ENCODE measurements around the gene SNX18. TPM values are rescaled to one million over a fixed set of nuclear protein-coding genes. Genes with fewer than 3 reads are reported as not detected.

The SNX18 gene
- total and polyA plus RNA-seq, 10 of the 15 experiments (the other 5 are each of a cell fraction or from before 2014, with no cell fraction given), result 0.27 to 1.7 (median 0.47) TPM

GRCh38 chr5:54495027-54495426 is 22.5 kb upstream of the SNX18 start (continued):
- TF ChIP-seq ATF2 (IDR thresholded peaks at IDR 0.05; ENCODE audit: low read length), result no peak
- no peak for TF ChIP-seq BCL11A (IDR thresholded peaks at IDR 0.05; ENCODE audit: low read depth, low read length)
- no peak for TF ChIP-seq BMI1 (IDR thresholded peaks at IDR 0.05; ENCODE audit: borderline replicate concordance)
- no peak for TF ChIP-seq YY1 (IDR thresholded peaks at IDR 0.05; ENCODE audit: low read depth, low read length)
- TF ChIP-seq SUZ12 (IDR thresholded peaks at IDR 0.05; ENCODE audit: unreplicated experiment), result no peak
- no peak for TF ChIP-seq BACH1 (IDR thresholded peaks at IDR 0.05; ENCODE audit: borderline replicate concordance)
- no peak for TF ChIP-seq IKZF1 (conservative IDR thresholded peaks at IDR 0.05)
- no peak for TF ChIP-seq RB1 (IDR thresholded peaks at IDR 0.05; ENCODE audit: borderline replicate concordance)
- no peak for TF ChIP-seq NFIC (IDR thresholded peaks at IDR 0.05; ENCODE audit: low read depth, low read length)

- no peak overlapping the region for H3K9ac ChIP-seq (ENCODE audit: control insufficient read depth, insufficient read depth, low read length)
- H3K9me3 ChIP-seq (replicated peaks; ENCODE audit: control insufficient read depth, insufficient read depth, low read length), result no peaks in the 10 kb centered on the region; the same call in 2 of the 3 replicates
- intact Hi-C loops (cut with micrococcal nuclease; ENCODE audit: unreplicated experiment), result no loop called here
- H3K27me3 ChIP-seq (replicated peaks in 1 of 2; ENCODE audit: control insufficient read depth in 2 of 2, insufficient read depth in 2 of 2, low read length in 1 of 2), result no peaks in the 10 kb centered on the region
- H2AFZ ChIP-seq (ENCODE audit: control insufficient read depth, low read depth, low read length), result no peak overlapping the region
- H3K4me2 ChIP-seq (ENCODE audit: control insufficient read depth, insufficient read depth), result no peak overlapping the region
- no TSS peak for BruUV-seq (replicated peaks)
- DNase-seq (ENCODE audit: low read depth, low spot score) (no peak), FAIRE-seq (no peak), ATAC-seq (no peak)
- no peak overlapping the region for H3K4me3 ChIP-seq
- POLR2A ChIA-PET, result no interaction called here
- RAD21 ChIA-PET (ENCODE audit: unreplicated experiment), result no interaction called here
- no peaks in the 10 kb centered on the region for H4K20me1 ChIP-seq (ENCODE audit: control insufficient read depth, insufficient read depth)
- in situ Hi-C loops (cut with MboI), result no loop called here
- no peaks in the 10 kb centered on the region for H3K4me1 ChIP-seq (ENCODE audit: control insufficient read depth, insufficient read depth, low read length)
- H3K27ac ChIP-seq (ENCODE audit: control insufficient read depth, insufficient read depth), result no peak overlapping the region
- CTCF ChIA-PET, result interaction anchor here (1.0 to 1.4 kb wide), 2 partner anchors 331 to 353 kb away, joined by 3 to 7 read pairs; no protein-coding TSS in a partner anchor
- SMC1A ChIA-PET (ENCODE audit: uncharacterized antibody, unreplicated experiment), result interaction anchor here (1.0 kb wide), 1 partner anchor 331 kb away, joined by 3 read pairs; no protein-coding TSS in a partner anchor
- no peaks in the 10 kb centered on the region for H3K36me3 ChIP-seq (ENCODE audit: control insufficient read depth in 2 of 2, insufficient read depth in 2 of 2, low read length in 1 of 2)
- no peaks in the 10 kb centered on the region for H3K79me2 ChIP-seq (ENCODE audit: control insufficient read depth, insufficient read depth, low read length)
- 1% methylated on average over 4 of the region's 4 CpGs for WGBS (ENCODE audit: insufficient coverage, insufficient replicate concordance, low lambda C conversion rate, missing lambda C conversion rate)
- TF ChIP-seq POLR2AphosphoS5 (IDR thresholded peaks at IDR 0.05; ENCODE audit: low read length) (no peak), CEBPB (IDR thresholded peaks at IDR 0.05; ENCODE audit: borderline replicate concordance in 1 of 2, low read depth in 2 of 2, low read length in 2 of 2) (no peak), ZBTB11 (CRISPR knock-in tag; IDR thresholded peaks at IDR 0.05) (no peak), ZNF622 (IDR thresholded peaks at IDR 0.05) (no peak), IRF5 (IDR thresholded peaks at IDR 0.05; ENCODE audit: borderline replicate concordance) (no peak), NFYA (IDR thresholded peaks at IDR 0.05; ENCODE audit: borderline replicate concordance, low read depth, low read length) (no peak), BRCA1 (IDR thresholded peaks at IDR 0.05; ENCODE audit: low read depth, low read length) (no peak), IRF3 (IDR thresholded peaks at IDR 0.05) (no peak)
Observed at GRCh38 chr5:54514291-54514690, 3.3 kb upstream of the SNX18 start.
